ENCODE data around the gene RBP2.

RBP2 gene

GRCh38 chr3:139481116-139481515, 4.8 kb upstream of the RBP2 start:
- DNase-seq (ENCODE audit: low spot score) (no peak), FAIRE-seq (no peak)

- DNase-seq (ENCODE audit: low spot score) (no peak), FAIRE-seq (no peak)
Observed at GRCh38 chr3:139480585-139480984, 4.3 kb upstream of the RBP2 start.

- no peak for FAIRE-seq
- no peak for DNase-seq (ENCODE audit: low spot score)
Observed at GRCh38 chr3:139477710-139478640, 1.7 kb upstream of the RBP2 start.

- no peak for FAIRE-seq
Observed at GRCh38 chr3:139473155-139473771, 3.1 kb downstream of the RBP2 start.

GRCh38 chr3:139472380-139473010, 3.8 kb downstream of the RBP2 start:
- FAIRE-seq, result no peak
- DNase-seq (ENCODE audit: low spot score), result no peak

More at GRCh38 chr3:139473155-139473771, 3.1 kb downstream of the RBP2 start:
- no peak for DNase-seq (ENCODE audit: low spot score)

- no peak for FAIRE-seq
- DNase-seq (ENCODE audit: low spot score), result no peak
Observed at GRCh38 chr3:139470199-139470598, 6.1 kb downstream of the RBP2 start.

- FAIRE-seq (no peak), DNase-seq (ENCODE audit: low spot score) (no peak)
Observed at GRCh38 chr3:139468399-139468798, 7.9 kb downstream of the RBP2 start.

GRCh38 chr3:139466360-139466759, 10.0 kb downstream of the RBP2 start:
- no peak for FAIRE-seq
- no peak for DNase-seq (ENCODE audit: low spot score)

- DNase-seq (ENCODE audit: low spot score) (no peak), FAIRE-seq (no peak)
Observed at GRCh38 chr3:139465636-139466035, 10.7 kb downstream of the RBP2 start.

- FAIRE-seq, result no peak
Observed at GRCh38 chr3:139463466-139463865, 12.8 kb downstream of the RBP2 start.

GRCh38 chr3:139460529-139460928, 15.8 kb downstream of the RBP2 start:
- FAIRE-seq (no peak), DNase-seq (ENCODE audit: low spot score) (no peak)

More at GRCh38 chr3:139463466-139463865, 12.8 kb downstream of the RBP2 start:
- no peak for DNase-seq (ENCODE audit: low spot score)

GRCh38 chr3:139460076-139460475, 16.2 kb downstream of the RBP2 start:
- no peak for DNase-seq (ENCODE audit: low spot score)

GRCh38 chr3:139458348-139458747, 18.0 kb downstream of the RBP2 start:
- DNase-seq (ENCODE audit: low spot score) (no peak), FAIRE-seq (no peak)

More at GRCh38 chr3:139460076-139460475, 16.2 kb downstream of the RBP2 start:
- no peak for FAIRE-seq

GRCh38 chr3:139457066-139457465, 19.2 kb downstream of the RBP2 start:
- FAIRE-seq (no peak), DNase-seq (ENCODE audit: low spot score) (no peak)

GRCh38 chr3:139456386-139456785, 19.9 kb downstream of the RBP2 start:
- FAIRE-seq (no peak), DNase-seq (ENCODE audit: low spot score) (no peak)

- FAIRE-seq (no peak), DNase-seq (ENCODE audit: low spot score) (no peak)
Observed at GRCh38 chr3:139455855-139456254, 20.5 kb downstream of the RBP2 start.

GRCh38 chr3:139455206-139455605, 21.1 kb downstream of the RBP2 start:
- DNase-seq (ENCODE audit: low spot score) (no peak), FAIRE-seq (no peak)

- DNase-seq (ENCODE audit: low spot score) (no peak), FAIRE-seq (no peak)
Observed at GRCh38 chr3:139454346-139454745, 22.0 kb downstream of the RBP2 start.

GRCh38 chr3:139450159-139450558, 26.2 kb downstream of the RBP2 start:
- FAIRE-seq (no peak), DNase-seq (ENCODE audit: low spot score) (no peak)

- DNase-seq (ENCODE audit: low spot score) (no peak), FAIRE-seq (no peak)
Observed at GRCh38 chr3:139449566-139449965, 26.8 kb downstream of the RBP2 start.

- DNase-seq (ENCODE audit: low spot score) (no peak), FAIRE-seq (no peak)
Observed at GRCh38 chr3:139448104-139448503, 28.2 kb downstream of the RBP2 start.

- FAIRE-seq, result no peak
Observed at GRCh38 chr3:139447486-139447885, 28.8 kb downstream of the RBP2 start.

More at GRCh38 chr3:139447486-139447885, 28.8 kb downstream of the RBP2 start:
- DNase-seq (ENCODE audit: low spot score), result no peak

Data from urothelium cell line (cell line).